DMS53 (cell line): ENCODE measurements around the gene HPGDS.
"Not testable (repeated sequence)": the region's sequence is repeated elsewhere in the genome, so short reads cannot be mapped to it uniquely, and the experiment has no call there.

Source experiments
- DNase-seq: peaks from one replicate; lab custom pipeline; 2025; lab: John Stamatoyannopoulos, UW

HPGDS gene

GRCh38 chr4:94342694-94343093 lies at the start of gene HPGDS:
HPGDS (minus strand) TSS chr4:94342836; CDS start chr4:94334629, 8,207 bp downstream.
- DNase-seq = no peak

- peak; percentile 49 for DNase-seq
Observed at GRCh38 chr4:94390804-94391410, 48.3 kb upstream of the HPGDS start.

GRCh38 chr4:94389595-94390267 lies 47.1 kb upstream of the HPGDS start:
- DNase-seq = no peak

GRCh38 chr4:94387965-94388364 lies 45.3 kb upstream of the HPGDS start:
- DNase-seq = not testable (repeated sequence)

GRCh38 chr4:94385452-94385851 lies 42.8 kb upstream of the HPGDS start:
- not testable (repeated sequence) for DNase-seq

GRCh38 chr4:94382891-94383290 lies 40.3 kb upstream of the HPGDS start:
- DNase-seq = not testable (repeated sequence)

GRCh38 chr4:94378047-94378446 lies 35.4 kb upstream of the HPGDS start:
- DNase-seq = no peak

GRCh38 chr4:94377294-94377693 lies 34.7 kb upstream of the HPGDS start:
- DNase-seq = no peak

- no peak for DNase-seq
Observed at GRCh38 chr4:94375364-94375763, 32.7 kb upstream of the HPGDS start.

GRCh38 chr4:94373752-94374151 lies 31.1 kb upstream of the HPGDS start:
- DNase-seq = no peak

- DNase-seq = no peak
Observed at GRCh38 chr4:94372991-94373390, 30.4 kb upstream of the HPGDS start.

- DNase-seq = no peak
Observed at GRCh38 chr4:94372228-94372978, 29.8 kb upstream of the HPGDS start.

- no peak for DNase-seq
Observed at GRCh38 chr4:94371290-94371689, 28.7 kb upstream of the HPGDS start.

- no peak for DNase-seq
Observed at GRCh38 chr4:94370533-94371254, 28.1 kb upstream of the HPGDS start.

GRCh38 chr4:94369046-94369445 lies 26.4 kb upstream of the HPGDS start:
- DNase-seq = no peak

GRCh38 chr4:94368459-94368858 lies 25.8 kb upstream of the HPGDS start:
- no peak for DNase-seq

- no peak for DNase-seq
Observed at GRCh38 chr4:94365304-94365703, 22.7 kb upstream of the HPGDS start.

GRCh38 chr4:94364527-94364926 lies 21.9 kb upstream of the HPGDS start:
- no peak for DNase-seq

GRCh38 chr4:94363136-94363655 lies 20.6 kb upstream of the HPGDS start:
- no peak for DNase-seq

- no peak for DNase-seq
Observed at GRCh38 chr4:94359838-94360237, 17.2 kb upstream of the HPGDS start.

- no peak for DNase-seq
Observed at GRCh38 chr4:94359221-94359620, 16.6 kb upstream of the HPGDS start.

- DNase-seq = no peak
Observed at GRCh38 chr4:94358101-94358500, 15.5 kb upstream of the HPGDS start.
